MV-4-11 (cell line): ENCODE results near the gene PLEKHO2.

Source experiments
- DNase-seq: peaks from one replicate; lab custom pipeline; 2025; lab: John Stamatoyannopoulos, UW

The PLEKHO2 gene

DNA sequence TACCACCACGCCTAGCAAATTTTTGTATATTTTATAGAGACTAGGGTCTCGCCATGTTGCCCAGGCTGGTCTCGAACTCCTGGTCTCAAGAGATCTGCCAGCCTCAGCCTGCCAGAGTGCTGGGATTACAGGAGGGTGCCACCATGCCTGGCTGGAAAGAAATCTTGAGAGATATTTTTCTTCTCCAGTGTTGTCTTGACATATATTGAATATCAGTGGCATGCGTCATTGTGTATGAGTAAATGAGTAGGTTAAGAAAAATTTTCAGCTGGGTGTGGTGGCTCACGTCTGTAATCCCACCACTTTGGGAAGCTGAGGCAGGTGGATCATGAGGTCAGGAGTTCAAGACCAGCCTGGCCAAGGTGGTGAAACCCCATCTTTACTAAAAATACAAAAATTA lies 12.7 kb upstream of the PLEKHO2 start:
- DNase-seq, result no peak

GRCh38 chr15:64833690-64834089 lies 8.0 kb upstream of the PLEKHO2 start:
- DNase-seq, result no peak

DNA sequence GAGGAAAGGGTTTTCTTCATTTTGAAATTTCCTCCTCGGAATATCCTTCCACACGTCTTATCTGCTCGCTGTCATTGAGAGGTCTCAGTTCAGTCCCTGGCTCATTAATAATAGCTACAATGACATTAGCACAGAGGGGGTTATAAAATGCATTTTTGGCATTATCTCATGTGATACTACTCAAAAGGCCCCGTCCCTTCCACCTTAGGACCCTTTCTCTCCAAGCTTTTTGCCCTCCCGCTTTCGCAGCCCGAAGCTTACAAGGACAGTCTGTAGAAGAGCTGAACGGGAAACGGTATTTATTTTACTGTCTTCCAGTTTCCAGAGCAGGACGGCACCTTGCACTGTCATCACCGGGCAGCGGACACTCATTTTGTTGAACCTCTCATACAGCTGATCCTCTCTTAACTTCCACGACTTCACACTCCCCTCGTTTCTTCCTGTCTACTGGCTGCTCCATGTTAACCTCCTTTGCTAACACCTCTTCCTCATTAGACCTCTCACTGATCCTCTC lies 5.6 kb upstream of the PLEKHO2 start:
- no peak for DNase-seq

- peak; percentile 96 for DNase-seq
These were observed 4.2 kb upstream of the PLEKHO2 start for GRCh38 chr15:64837502-64837901.

GRCh38 chr15:64841060-64841343 lies 713 bp upstream of the PLEKHO2 start:
- DNase-seq, result no peak

- DNase-seq, result peak; percentile 28
These were observed 603 bp downstream of the PLEKHO2 start for GRCh38 chr15:64842096-64842939.

DNA sequence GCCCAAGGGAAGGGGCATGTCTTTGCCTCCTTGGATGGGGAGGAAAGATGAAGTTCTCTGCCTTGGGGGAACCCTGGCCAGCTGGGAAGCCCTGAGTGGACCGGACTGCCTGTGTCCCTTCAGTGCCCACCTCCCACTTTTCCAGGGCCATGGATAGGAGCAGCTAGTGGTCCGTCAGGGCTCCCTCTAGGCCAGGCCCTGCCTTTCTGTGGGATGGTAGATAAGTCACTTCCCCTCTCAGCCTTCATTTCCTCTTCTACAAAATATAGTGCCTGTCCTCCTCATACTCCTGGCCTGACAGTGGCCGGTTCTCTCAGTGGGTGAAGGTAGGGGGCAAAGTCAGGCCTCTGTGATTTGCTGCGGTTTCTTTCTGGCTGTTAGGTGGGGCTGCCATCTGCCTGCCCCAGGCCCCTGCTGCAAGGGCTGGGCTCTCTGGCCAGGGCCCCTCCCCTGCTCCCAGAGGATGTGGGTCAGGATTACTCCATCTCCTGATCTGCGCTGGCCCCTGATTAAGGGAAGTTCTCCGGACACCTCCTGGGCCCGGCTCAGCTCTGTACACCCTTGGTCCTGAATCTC lies 1.4 kb downstream of the PLEKHO2 start:
- DNase-seq, result peak; percentile 91

- DNase-seq, result no peak
These were observed 2.3 kb downstream of the PLEKHO2 start for GRCh38 chr15:64843991-64844390.

GRCh38 chr15:64844576-64845145 lies 2.9 kb downstream of the PLEKHO2 start:
- no peak for DNase-seq

GRCh38 chr15:64845183-64845611 lies 3.5 kb downstream of the PLEKHO2 start:
- DNase-seq, result peak; percentile 37

DNA sequence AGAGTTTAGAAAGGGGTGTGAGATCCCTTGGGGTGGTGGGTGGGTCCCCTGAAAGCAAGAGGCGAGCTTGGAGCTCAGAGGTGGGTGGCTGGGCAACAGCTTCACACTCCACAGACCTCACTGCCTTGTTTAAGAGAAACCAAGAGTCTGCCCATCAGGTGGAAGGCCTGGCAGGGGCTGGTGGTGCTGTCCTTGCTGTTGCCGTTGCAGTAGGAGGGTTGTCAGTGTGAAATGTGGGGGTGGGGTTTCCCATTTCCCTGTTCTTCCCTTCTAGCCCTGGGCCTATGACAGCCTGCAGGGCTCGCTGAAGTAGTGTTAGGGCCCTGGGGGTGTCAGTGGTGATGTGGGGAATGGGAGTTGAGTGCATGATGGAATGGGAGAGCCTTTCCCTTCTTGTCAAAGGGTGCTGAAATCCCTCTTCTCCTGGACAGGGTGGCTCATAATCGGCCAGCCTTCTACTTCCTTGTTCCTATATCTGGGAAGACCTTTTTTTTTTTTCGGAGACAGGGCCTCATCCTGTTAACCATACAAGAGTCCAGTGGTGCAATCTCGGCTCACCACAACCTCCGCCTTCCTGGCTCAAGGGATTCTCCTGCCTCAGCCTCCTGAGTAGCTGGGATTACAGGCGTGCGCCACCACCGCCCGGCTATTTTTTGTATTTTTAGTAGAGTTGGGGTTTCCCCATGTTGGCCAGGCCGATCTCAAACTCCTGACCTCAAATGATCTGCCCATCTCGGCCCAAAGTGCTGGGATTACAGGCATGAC lies 4.3 kb downstream of the PLEKHO2 start:
- DNase-seq, result peak; percentile 32

- no peak for DNase-seq
These were observed 5.3 kb downstream of the PLEKHO2 start for GRCh38 chr15:64847016-64847415.

DNA sequence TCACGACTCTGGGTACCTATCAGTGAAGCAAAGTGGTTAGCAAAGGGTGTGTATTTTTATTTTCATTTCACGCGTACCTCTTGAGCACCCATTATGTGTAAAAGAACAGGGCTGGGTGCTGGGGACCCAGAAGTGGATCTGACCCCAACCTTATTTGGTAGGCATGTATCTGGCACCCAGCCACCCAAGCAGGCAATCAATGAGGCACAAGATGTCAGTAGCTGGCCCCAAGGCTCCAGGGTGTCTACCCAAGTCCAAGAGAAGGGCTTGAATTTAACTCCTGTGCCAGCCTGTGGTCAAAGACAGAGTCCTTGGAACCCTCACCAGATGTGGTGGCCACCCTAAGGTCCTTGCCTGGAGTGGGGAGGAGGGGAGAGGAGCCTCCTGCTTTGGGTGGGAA lies 5.7 kb downstream of the PLEKHO2 start:
- no peak for DNase-seq

- DNase-seq, result no peak
These were observed 6.4 kb downstream of the PLEKHO2 start for GRCh38 chr15:64847876-64848716.

DNA sequence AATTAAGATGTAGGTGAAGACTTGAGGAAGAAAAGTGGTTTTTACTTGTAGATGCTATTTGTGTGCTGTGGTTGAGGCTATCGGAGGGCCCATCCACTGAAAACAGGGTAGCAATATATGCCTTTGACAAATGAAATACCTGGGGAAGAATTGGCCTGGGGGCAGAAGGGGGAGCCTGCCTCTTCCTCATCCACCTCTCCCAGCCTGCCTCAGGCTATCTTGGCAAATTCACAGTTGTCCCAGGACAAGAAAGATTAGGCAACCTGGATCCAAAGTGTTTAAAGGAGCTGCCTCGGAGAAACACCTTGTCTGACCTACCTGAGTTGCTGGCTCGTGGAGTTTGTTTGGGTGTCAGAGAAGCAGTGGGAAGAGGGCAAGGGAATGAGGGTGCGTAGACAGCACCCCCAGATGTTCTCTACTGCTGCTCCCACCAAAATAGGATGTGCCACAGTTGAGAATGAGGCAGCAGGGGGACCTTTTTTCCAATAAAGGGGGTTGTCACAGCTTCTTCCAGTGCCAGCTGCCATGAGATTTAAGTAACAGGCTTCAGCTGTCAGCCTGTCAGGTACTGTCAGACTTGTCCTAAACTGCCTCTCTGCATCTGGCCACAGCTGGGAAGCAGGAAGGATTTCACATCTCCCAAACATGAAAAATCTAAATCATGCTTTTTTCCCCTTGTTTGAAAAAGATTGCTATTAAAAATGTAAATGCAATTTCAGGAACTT lies 9.2 kb downstream of the PLEKHO2 start:
- no peak for DNase-seq

GRCh38 chr15:64851503-64851840 lies 9.8 kb downstream of the PLEKHO2 start:
- peak; percentile 85 for DNase-seq

DNA sequence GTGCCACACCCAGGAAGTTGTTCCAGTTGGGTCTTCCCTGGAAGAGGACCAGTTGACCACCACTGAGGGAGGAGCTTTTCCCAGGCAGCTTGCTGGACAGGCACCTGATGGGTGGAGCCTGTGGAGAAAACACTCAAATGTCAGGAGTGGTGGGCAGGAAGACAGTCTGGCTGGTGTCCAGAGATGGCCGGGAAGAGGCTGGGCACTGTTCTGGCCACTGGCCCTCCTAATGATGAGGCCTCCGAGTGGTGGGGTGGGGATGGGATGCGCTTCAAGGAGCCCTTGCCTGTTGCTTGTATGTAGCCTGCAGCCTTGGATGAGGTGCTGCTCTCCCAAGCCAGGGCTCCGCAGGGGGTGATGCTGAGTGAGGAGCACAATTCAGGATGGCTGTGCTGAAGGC lies 12.3 kb downstream of the PLEKHO2 start:
- DNase-seq, result no peak

DNA sequence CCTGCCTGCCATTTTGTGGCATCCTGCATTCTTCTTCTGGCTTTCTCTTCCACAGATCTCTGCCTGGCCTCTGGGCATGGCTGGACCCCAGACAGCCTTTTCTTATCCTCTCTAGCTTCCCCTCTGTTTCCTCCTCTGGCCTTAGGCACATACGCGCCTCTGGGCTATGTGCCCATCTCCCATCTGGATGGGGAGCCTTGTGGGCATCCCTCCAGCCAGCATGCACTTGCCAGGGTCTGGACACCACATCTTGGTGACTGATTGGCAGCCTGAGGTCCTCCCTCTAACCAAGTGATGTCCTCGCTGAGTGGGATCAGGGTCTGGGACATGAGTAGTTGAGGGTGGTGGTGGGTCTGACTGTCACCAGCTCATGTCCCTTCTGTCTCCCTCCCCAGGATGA lies 12.8 kb downstream of the PLEKHO2 start:
- no peak for DNase-seq

DNA sequence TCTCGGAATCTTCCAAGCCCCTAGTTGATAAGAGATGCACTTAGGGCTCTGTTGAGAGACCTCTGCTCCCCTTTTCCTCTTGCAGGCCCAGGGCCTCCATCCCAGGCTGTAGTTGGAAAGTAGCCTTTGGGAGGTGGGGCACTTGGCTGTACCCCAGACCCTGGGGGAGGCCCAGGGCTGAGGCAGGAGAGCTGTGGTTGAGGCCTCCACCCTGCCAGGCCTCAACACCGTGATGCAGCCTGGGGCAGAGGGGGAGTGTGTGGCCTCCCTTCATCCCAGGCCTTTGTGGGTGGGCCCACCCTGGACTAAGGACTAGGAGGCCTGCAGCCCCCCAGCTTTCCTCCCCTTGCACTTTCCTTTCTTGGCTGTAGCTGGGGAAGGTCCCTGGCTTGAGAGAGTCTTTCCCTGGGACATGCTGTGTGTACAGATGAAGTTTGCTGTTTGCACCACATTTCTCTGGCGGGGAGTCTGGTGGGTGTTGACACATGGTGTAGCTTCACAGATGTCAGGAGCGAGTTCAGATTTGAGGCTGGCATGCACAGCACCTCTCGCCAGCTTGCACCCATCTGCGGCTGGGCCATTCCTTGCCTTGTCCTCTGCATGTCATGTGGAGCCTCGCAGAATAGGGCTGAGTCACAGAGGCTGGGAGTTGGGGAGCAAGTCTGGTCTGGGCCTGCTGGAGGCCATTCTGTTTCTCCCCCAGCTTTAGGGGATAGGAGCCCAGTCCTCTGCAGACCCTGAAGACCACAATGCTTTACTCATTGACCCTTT lies 13.7 kb downstream of the PLEKHO2 start:
- no peak for DNase-seq

DNA sequence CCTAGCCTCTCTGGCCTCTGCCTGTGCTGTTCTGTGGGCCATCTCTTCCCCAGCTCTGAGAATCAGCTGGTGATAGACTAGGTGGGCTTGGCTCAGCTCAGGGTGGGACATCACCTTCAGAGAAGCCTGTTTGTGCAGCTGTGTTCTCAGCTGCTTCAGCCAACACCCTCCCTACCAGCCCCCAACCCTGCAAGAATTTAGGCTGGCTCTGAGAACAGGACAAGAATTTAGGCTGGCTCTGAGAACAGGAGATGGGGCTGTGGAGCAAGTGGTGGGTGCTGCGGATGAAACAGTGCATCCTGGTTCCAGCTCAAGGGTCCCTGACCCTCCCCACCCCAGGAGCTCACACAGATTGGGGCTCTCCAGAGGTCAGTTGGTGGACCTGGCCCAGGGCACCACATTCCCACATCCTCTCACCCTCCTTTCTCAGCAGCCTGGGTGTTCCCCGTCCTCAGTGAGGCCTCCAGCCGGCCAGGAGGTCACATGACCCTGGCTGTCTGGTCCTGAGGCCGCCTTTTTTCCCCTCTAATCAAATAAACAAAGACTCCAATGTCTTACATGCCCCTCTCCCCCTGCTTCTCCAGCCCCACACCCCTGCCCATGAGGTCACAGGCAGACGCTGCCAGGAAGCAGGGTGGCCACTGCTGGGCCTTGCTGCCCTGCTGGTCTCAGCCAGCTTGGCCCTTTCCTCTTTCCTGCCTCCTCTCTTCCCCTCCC lies 14.9 kb downstream of the PLEKHO2 start:
- DNase-seq, result no peak
